GM12801 (cell line): Measurements from ENCODE around the gene SLC35B1.

Experiments
- CTCF ChIP-seq: IDR thresholded peaks from one replicate; pipeline ENCODE4 v1.5.1; 2011; ENCODE audit warnings: control low read depth; ENCODE audit not compliant: insufficient read length; ENCODE audit errors: extremely low read depth

SLC35B1 gene

GRCh38 chr17:49705254-49705653 lies 2.5 kb downstream of the SLC35B1 start:
- no peak for TF ChIP-seq CTCF

- no peak for TF ChIP-seq CTCF
Observed at GRCh38 chr17:49703557-49704277, 4.0 kb downstream of the SLC35B1 start.

- TF ChIP-seq CTCF: no peak
Observed at GRCh38 chr17:49700960-49701359, 6.8 kb downstream of the SLC35B1 start.

GRCh38 chr17:49699966-49700575 lies 7.7 kb downstream of the SLC35B1 start:
- no peak for TF ChIP-seq CTCF

GRCh38 chr17:49698005-49698404 lies 9.8 kb downstream of the SLC35B1 start:
- TF ChIP-seq CTCF: no peak

GRCh38 chr17:49696233-49696761 lies 11.5 kb downstream of the SLC35B1 start:
- no peak for TF ChIP-seq CTCF

- no peak for TF ChIP-seq CTCF
Observed at GRCh38 chr17:49695698-49696232, 12.0 kb downstream of the SLC35B1 start.
